ENCODE measurements around the gene ST6GALNAC5.

GRCh38 chr1:76958828-76959227, 91.5 kb downstream of the ST6GALNAC5 start:
- TF ChIP-seq EP300 (IDR thresholded peaks at IDR 0.05) (no peak), CTCF (IDR thresholded peaks at IDR 0.05) (no peak), POLR2A (IDR thresholded peaks at IDR 0.05) (no peak), POLR2AphosphoS5 (IDR thresholded peaks at IDR 0.05) (no peak)
